B cell (primary cell): ENCODE data around the gene PITRM1.

Source experiments
- CTCF ChIP-seq: fragments of 200-600 bp; IDR thresholded peaks from one replicate; pipeline ENCODE4 v1.8.0; 2022; ENCODE audit warnings: antibody characterized with exemption, mild to moderate bottlenecking
- EZH2 ChIP-seq: IDR thresholded peaks from 2 replicates; pipeline ENCODE4 v1.6.1; 2012; ENCODE audit warnings: borderline replicate concordance, low read depth, mild to moderate bottlenecking, moderate library complexity, low read length; ENCODE audit not compliant: insufficient read depth, poor library complexity, severe bottlenecking

GRCh38 chr10:3116508-3117100 is 56.0 kb downstream of the PITRM1 start:
- no peak for TF ChIP-seq CTCF
- no peak for TF ChIP-seq EZH2
